LNCaP clone FGC (cell line): ENCODE measurements around the gene FITM1.

Experiments
- DNase-seq: peaks from one replicate; pipeline ENCODE4 v3.0.0-alpha.2; 2011; ENCODE audit warnings: low read depth
- H3K4me3 ChIP-seq: 2 replicates; pipeline ENCODE4 v1.5.1; 2011; ENCODE audit warnings: mild to moderate bottlenecking, low read depth, low read length, control low read depth
- TF ChIP-seq, protein P1 (sequence below): IDR thresholded peaks from 2 replicates; pipeline ENCODE4 v1.5.1; 2012; ENCODE audit warnings: mild to moderate bottlenecking; ENCODE audit not compliant: control insufficient read depth, insufficient read depth; ENCODE audit errors: extremely low read depth

Gene FITM1

GRCh38 chr14:24085215-24085614 lies 45.2 kb upstream of the FITM1 start:
- no peak overlapping the region for H3K4me3 ChIP-seq
- DNase-seq: no peak
- TF ChIP-seq, protein P1, sequence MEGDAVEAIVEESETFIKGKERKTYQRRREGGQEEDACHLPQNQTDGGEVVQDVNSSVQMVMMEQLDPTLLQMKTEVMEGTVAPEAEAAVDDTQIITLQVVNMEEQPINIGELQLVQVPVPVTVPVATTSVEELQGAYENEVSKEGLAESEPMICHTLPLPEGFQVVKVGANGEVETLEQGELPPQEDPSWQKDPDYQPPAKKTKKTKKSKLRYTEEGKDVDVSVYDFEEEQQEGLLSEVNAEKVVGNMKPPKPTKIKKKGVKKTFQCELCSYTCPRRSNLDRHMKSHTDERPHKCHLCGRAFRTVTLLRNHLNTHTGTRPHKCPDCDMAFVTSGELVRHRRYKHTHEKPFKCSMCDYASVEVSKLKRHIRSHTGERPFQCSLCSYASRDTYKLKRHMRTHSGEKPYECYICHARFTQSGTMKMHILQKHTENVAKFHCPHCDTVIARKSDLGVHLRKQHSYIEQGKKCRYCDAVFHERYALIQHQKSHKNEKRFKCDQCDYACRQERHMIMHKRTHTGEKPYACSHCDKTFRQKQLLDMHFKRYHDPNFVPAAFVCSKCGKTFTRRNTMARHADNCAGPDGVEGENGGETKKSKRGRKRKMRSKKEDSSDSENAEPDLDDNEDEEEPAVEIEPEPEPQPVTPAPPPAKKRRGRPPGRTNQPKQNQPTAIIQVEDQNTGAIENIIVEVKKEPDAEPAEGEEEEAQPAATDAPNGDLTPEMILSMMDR: no peak

- TF ChIP-seq, protein P1: no peak
- no peak for DNase-seq
- no peak overlapping the region for H3K4me3 ChIP-seq
Measured at GRCh38 chr14:24086193-24086955, 44.1 kb upstream of the FITM1 start.

GRCh38 chr14:24087004-24087403 lies 43.5 kb upstream of the FITM1 start:
- TF ChIP-seq, protein P1: no peak
- DNase-seq: no peak
- H3K4me3 ChIP-seq: no peak overlapping the region

- TF ChIP-seq, protein P1: no peak
- no peak overlapping the region for H3K4me3 ChIP-seq
- DNase-seq: no peak
Measured at GRCh38 chr14:24088095-24088494, 42.4 kb upstream of the FITM1 start.

DNA sequence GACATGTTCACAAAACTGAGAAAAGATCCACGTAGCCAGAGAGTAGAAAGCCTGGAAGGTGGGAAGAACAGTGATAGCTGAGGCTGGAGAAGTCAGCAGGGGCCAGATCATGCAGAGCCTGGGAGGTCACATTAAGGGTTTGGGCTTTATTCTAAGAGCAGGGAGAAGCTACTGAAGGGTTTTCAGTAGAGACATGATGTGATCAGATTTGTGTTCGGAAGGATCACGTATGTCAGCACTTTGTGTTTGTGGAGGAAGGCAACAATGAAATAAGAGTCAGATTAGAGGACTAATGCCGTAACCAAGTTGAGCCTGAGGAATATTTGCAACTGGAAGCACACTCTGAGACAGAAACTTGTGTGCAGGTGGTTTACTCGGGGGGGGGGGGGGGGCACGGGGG lies 40.6 kb upstream of the FITM1 start:
- TF ChIP-seq, protein P1: no peak
- no peak overlapping the region for H3K4me3 ChIP-seq
- no peak for DNase-seq

GRCh38 chr14:24092110-24092504 lies 38.4 kb upstream of the FITM1 start:
- TF ChIP-seq, protein P1: no peak
- DNase-seq: peak; percentile 35

More at GRCh38 chr14:24092110-24092504, 38.4 kb upstream of the FITM1 start:
- no peak overlapping the region for H3K4me3 ChIP-seq
